HG02970 (cell line): ENCODE results near the gene CEP57.

ENCODE experiments used
- ATAC-seq: cut with Tn5 transposase; IDR thresholded peaks from one replicate; pipeline ENCODE4 v1.9.1; 2021; ENCODE audit warnings: mild to moderate bottlenecking, moderate library complexity, moderate number of reproducible peaks; ENCODE audit not compliant: unreplicated experiment, low FRiP score

Gene CEP57

GRCh38 chr11:95790123-95790932 lies at the start of gene CEP57:
Gene CEP57, plus strand, starts transcription at chr11:95790498. Its CDS starts 201 bp downstream, at chr11:95790699.
- ATAC-seq, result peak; percentile 64

GRCh38 chr11:95750101-95750500 lies 40.2 kb upstream of the CEP57 start:
- ATAC-seq, result no peak

GRCh38 chr11:95751515-95751914 lies 38.8 kb upstream of the CEP57 start:
- no peak for ATAC-seq

GRCh38 chr11:95760941-95761340 lies 29.4 kb upstream of the CEP57 start:
- ATAC-seq, result no peak

GRCh38 chr11:95762534-95762933 lies 27.8 kb upstream of the CEP57 start:
- ATAC-seq, result no peak

GRCh38 chr11:95764267-95764898 lies 25.9 kb upstream of the CEP57 start:
- ATAC-seq, result no peak

- ATAC-seq, result no peak
These were observed 23.6 kb upstream of the CEP57 start for GRCh38 chr11:95766701-95767100.

- ATAC-seq, result no peak
These were observed 22.8 kb upstream of the CEP57 start for GRCh38 chr11:95767498-95767897.

- no peak for ATAC-seq
These were observed 21.8 kb upstream of the CEP57 start for GRCh38 chr11:95768521-95768920.

- ATAC-seq, result no peak
These were observed 13.4 kb upstream of the CEP57 start for GRCh38 chr11:95776859-95777258.

GRCh38 chr11:95778699-95779098 lies 11.6 kb upstream of the CEP57 start:
- no peak for ATAC-seq

- ATAC-seq, result no peak
These were observed 9.8 kb upstream of the CEP57 start for GRCh38 chr11:95780544-95780943.

- no peak for ATAC-seq
These were observed 1.3 kb upstream of the CEP57 start for GRCh38 chr11:95788921-95789505.

- peak; percentile 82 for ATAC-seq
These were observed 684 bp upstream of the CEP57 start, which contains the start of gene FAM76B for GRCh38 chr11:95789506-95790122. Gene FAM76B, minus strand, starts transcription at chr11:95789782. Its CDS starts 304 bp downstream, at chr11:95789478.

GRCh38 chr11:95790933-95791708 lies 823 bp downstream of the CEP57 start:
- no peak for ATAC-seq

GRCh38 chr11:95791709-95792033 lies 1.4 kb downstream of the CEP57 start:
- no peak for ATAC-seq

GRCh38 chr11:95792200-95792599 lies 1.9 kb downstream of the CEP57 start:
- ATAC-seq, result no peak

GRCh38 chr11:95792700-95793099 lies 2.4 kb downstream of the CEP57 start:
- no peak for ATAC-seq

- ATAC-seq, result no peak
These were observed 2.8 kb downstream of the CEP57 start for GRCh38 chr11:95793116-95793515.

- ATAC-seq, result no peak
These were observed 3.8 kb downstream of the CEP57 start for GRCh38 chr11:95794086-95794485.
